H1 (cell line): ENCODE measurements around the gene WDR7. TPM values are rescaled to one million over a fixed set of nuclear protein-coding genes. Genes with fewer than 3 reads are reported as not detected.

Experiments used
- CTCF ChIA-PET: fragments of 300-600 bp; sonication (Branson Sonifier 250); formaldehyde crosslinking; loops from one replicate; lab custom pipeline; 2021; ENCODE audit not compliant: partially characterized antibody; lab: Charles Lee
- POLR2A ChIA-PET: fragments of 300-600 bp; sonication (Branson Sonifier 250); formaldehyde crosslinking; loops from one replicate; lab custom pipeline; 2021; ENCODE audit warnings: inconsistent platforms; ENCODE audit not compliant: partially characterized antibody; lab: Charles Lee
- DNase-seq, 2 experiments: peaks; one replicate each; pipeline versions ENCODE4 v3.0.0 to v3.0.0-alpha.2; 2010 to 2022; ENCODE audit warnings: low spot score in 2 of 2, low read depth in 1 of 2, mixed read lengths in 1 of 2
- FAIRE-seq: peaks from 2 replicates; lab custom pipeline; 2011; peaks lifted over from hg19 to GRCh38; lab: Jason Lieb, UNC
- H2AFZ ChIP-seq: 2 replicates; pipeline ENCODE4 v1.8.1; 2012; ENCODE audit warnings: low read length, inconsistent platforms
- H2AK5ac ChIP-seq: 2 replicates; pipeline ENCODE4 v1.6.1; 2013; ENCODE audit warnings: low read depth, low read length
- H2BK120ac ChIP-seq: replicated peaks from 2 replicates; pipeline ENCODE3; 2013; ENCODE audit warnings: low read depth, low read length, inconsistent platforms
- H2BK12ac ChIP-seq: 2 replicates; pipeline ENCODE4 v1.6.1; 2013; ENCODE audit warnings: low read depth, low read length
- H2BK15ac ChIP-seq: 2 replicates; pipeline ENCODE4 v1.6.1; 2013; ENCODE audit warnings: low read length
- H2BK20ac ChIP-seq: 2 replicates; pipeline ENCODE4 v1.6.1; 2013; ENCODE audit warnings: low read length
- H2BK5ac ChIP-seq: 2 replicates; pipeline ENCODE4 v1.6.1; 2013; ENCODE audit warnings: low read depth, low read length
- H3K14ac ChIP-seq: 2 replicates; pipeline ENCODE4 v1.6.1; 2013; ENCODE audit warnings: inconsistent platforms; ENCODE audit not compliant: insufficient read length
- H3K18ac ChIP-seq: 2 replicates; pipeline ENCODE4 v1.6.1; 2013; ENCODE audit warnings: low read length; ENCODE audit errors: extremely low read depth
- H3K23ac ChIP-seq: 2 replicates; pipeline ENCODE4 v1.6.1; 2013; ENCODE audit warnings: inconsistent platforms; ENCODE audit not compliant: insufficient read length
- H3K23me2 ChIP-seq: 2 replicates; pipeline ENCODE4 v1.6.1; 2013; ENCODE audit warnings: low read depth, low read length
- H3K27ac ChIP-seq: 2 replicates; pipeline ENCODE4 v1.6.1; 2011; ENCODE audit warnings: low read depth, low read length, inconsistent platforms
- H3K27me3 ChIP-seq, 4 experiments: replicated peaks in 1 of 4; 1 replicate in 1 of 4; 2 replicates in 3 of 4; pipeline versions ENCODE4 v1.6.1 to v1.8.1; 2011 to 2013; ENCODE audit warnings: low read length in 3 of 4, mild to moderate bottlenecking in 3 of 4, inconsistent platforms in 2 of 4, mixed read lengths in 2 of 4, moderate library complexity in 1 of 4; ENCODE audit not compliant: control insufficient read depth in 3 of 4, insufficient read depth in 3 of 4; ENCODE audit errors: extremely low read depth in 1 of 4
- H3K36me3 ChIP-seq, 4 experiments: 2 replicates each; pipeline versions ENCODE4 v1.6.1 to v1.8.1; 2011 to 2013; ENCODE audit warnings: mild to moderate bottlenecking in 4 of 4, low read length in 3 of 4, moderate library complexity in 2 of 4, control low read depth in 1 of 4, inconsistent platforms in 1 of 4; ENCODE audit not compliant: insufficient read depth in 4 of 4, control insufficient read depth in 2 of 4
- H3K4ac ChIP-seq: replicated peaks from 2 replicates; pipeline ENCODE3; 2013; ENCODE audit warnings: low read length, low read depth, mixed read lengths, inconsistent platforms; ENCODE audit not compliant: insufficient read length
- H3K4me1 ChIP-seq, 4 experiments: replicated peaks in 1 of 4; 1 replicate in 1 of 4; 2 replicates in 3 of 4; pipeline versions ENCODE4 v1.6.1 to v1.8.1; 2011 to 2013; ENCODE audit warnings: low read length in 3 of 4, inconsistent platforms in 2 of 4, mixed read lengths in 1 of 4; ENCODE audit not compliant: insufficient read depth in 4 of 4, control insufficient read depth in 3 of 4
- H3K4me2 ChIP-seq, 2 experiments: 2 replicates each; pipeline versions ENCODE4 v1.6.1 to v1.8.1; 2011 to 2013; ENCODE audit warnings: low read depth in 2 of 2, low read length in 2 of 2, control low read depth in 1 of 2, inconsistent platforms in 1 of 2, mild to moderate bottlenecking in 1 of 2; ENCODE audit not compliant: insufficient read depth in 1 of 2
- H3K4me3 ChIP-seq, 4 experiments: fragments of 200-600, 300-600 bp in 1 of 4; sonication (generic), shearing (Covaris generic), sonication (Bioruptor Twin) in 1 of 4; 2 replicates each; pipeline versions ENCODE4 v1.5.1 to v1.8.1; 2011 to 2016; ENCODE audit warnings: low read length in 4 of 4, low read depth in 3 of 4, control low read depth in 2 of 4, inconsistent platforms in 2 of 4, mild to moderate bottlenecking in 2 of 4, mixed read lengths in 1 of 4, moderate library complexity in 1 of 4; ENCODE audit not compliant: insufficient read depth in 2 of 4; ENCODE audit errors: extremely low read depth in 1 of 4
- H3K56ac ChIP-seq: replicated peaks from 2 replicates; pipeline ENCODE3; 2013; ENCODE audit warnings: low read depth, mild to moderate bottlenecking, mixed read lengths, low read length, inconsistent platforms; ENCODE audit not compliant: insufficient read length
- H3K79me1 ChIP-seq: 2 replicates; pipeline ENCODE4 v1.6.1; 2013; ENCODE audit warnings: low read depth, low read length, control low read depth
- H3K79me2 ChIP-seq, 2 experiments: 2 replicates each; pipeline versions ENCODE4 v1.6.1 to v1.8.1; 2012 to 2013; ENCODE audit warnings: low read length in 2 of 2, mild to moderate bottlenecking in 2 of 2, inconsistent platforms in 1 of 2; ENCODE audit not compliant: insufficient read depth in 2 of 2, control insufficient read depth in 1 of 2
- H3K9ac ChIP-seq, 4 experiments: replicated peaks in 1 of 4; 1 replicate in 1 of 4; 2 replicates in 3 of 4; pipeline versions ENCODE4 v1.6.1 to v1.8.1; 2011 to 2013; ENCODE audit warnings: low read depth in 3 of 4, low read length in 3 of 4, control low read depth in 2 of 4, mild to moderate bottlenecking in 2 of 4, moderate library complexity in 2 of 4, inconsistent platforms in 1 of 4; ENCODE audit errors: extremely low read depth in 1 of 4
- H3K9me3 ChIP-seq, 2 experiments: 2 replicates each; pipeline versions ENCODE4 v1.6.1 to v1.8.1; 2012 to 2013; ENCODE audit warnings: mild to moderate bottlenecking in 2 of 2, moderate library complexity in 2 of 2, control low read depth in 1 of 2, inconsistent platforms in 1 of 2, low read depth in 1 of 2, low read length in 1 of 2, mixed read lengths in 1 of 2; ENCODE audit not compliant: insufficient read depth in 2 of 2
- H4K20me1 ChIP-seq, 2 experiments: replicated peaks in 1 of 2; 2 replicates each; pipeline versions ENCODE3 to v1.8.1; 2011 to 2013; ENCODE audit warnings: inconsistent platforms in 2 of 2, low read length in 2 of 2, mild to moderate bottlenecking in 1 of 2; ENCODE audit not compliant: insufficient read depth in 2 of 2, control insufficient read depth in 1 of 2
- H4K5ac ChIP-seq: 2 replicates; pipeline ENCODE4 v1.6.1; 2013; ENCODE audit warnings: low read length, low read depth, mixed read lengths, inconsistent platforms; ENCODE audit not compliant: insufficient read length
- H4K8ac ChIP-seq: 2 replicates; pipeline ENCODE4 v1.8.0; 2013; ENCODE audit warnings: mild to moderate bottlenecking, moderate library complexity, low read length, inconsistent platforms; ENCODE audit not compliant: insufficient read depth; ENCODE audit errors: extremely low read depth
- H4K91ac ChIP-seq: replicated peaks from 2 replicates; pipeline ENCODE3; 2013; ENCODE audit warnings: low read length, mixed read lengths, inconsistent platforms; ENCODE audit not compliant: insufficient read length
- CHD1 ChIP-seq: IDR thresholded peaks from 2 replicates; pipeline ENCODE4 v1.6.1; 2012; ENCODE audit warnings: low read depth, low read length, improper control_type of control experiment
- CTCF ChIP-seq, 3 experiments: IDR thresholded peaks; 1 replicate in 2 of 3; 2 replicates in 1 of 3; pipeline versions ENCODE4 v1.5.1 to v1.6.1; 2011; ENCODE audit warnings: low read length in 3 of 3, mild to moderate bottlenecking in 3 of 3, inconsistent platforms in 2 of 3, low read depth in 1 of 3, moderate library complexity in 1 of 3; ENCODE audit not compliant: insufficient read depth in 1 of 3; ENCODE audit errors: control extremely low read depth in 1 of 3
- JUN ChIP-seq: IDR thresholded peaks from 2 replicates; pipeline ENCODE4 v1.6.1; 2011; ENCODE audit warnings: low read depth, mild to moderate bottlenecking, improper control_type of control experiment, low read length
- KDM4A ChIP-seq: IDR thresholded peaks from one replicate; pipeline ENCODE4 v1.7.1; 2012; ENCODE audit warnings: low read depth, mild to moderate bottlenecking, moderate library complexity, low read length, inconsistent platforms; ENCODE audit not compliant: severe bottlenecking
- POLR2AphosphoS5 ChIP-seq: IDR thresholded peaks from 2 replicates; pipeline ENCODE4 v1.6.1; 2011; ENCODE audit warnings: low read depth, low read length
- TCF12 ChIP-seq: IDR thresholded peaks from 2 replicates; pipeline ENCODE4 v1.6.1; 2011; ENCODE audit warnings: low read depth, mild to moderate bottlenecking, low read length
- TEAD4 ChIP-seq: IDR thresholded peaks from 2 replicates; pipeline ENCODE4 v1.6.1; 2012; ENCODE audit warnings: low read depth, low read length, inconsistent platforms, mixed read lengths
- WGBS, 2 experiments: shearing (Covaris generic) in 1 of 2; methylation state at CpG; one replicate each; pipeline versions ENCODE4 v1.1.6 to v1.1.7; 2013 to 2015; ENCODE audit warnings: low lambda C conversion rate in 2 of 2, mixed read lengths in 2 of 2, inconsistent platforms in 1 of 2, low coverage in 1 of 2, missing lambda C conversion rate in 1 of 2; ENCODE audit not compliant: insufficient replicate concordance in 2 of 2, insufficient coverage in 1 of 2, insufficient read length in 1 of 2; ENCODE audit errors: extremely low coverage in 1 of 2, missing lambda C conversion rate in 1 of 2; 5-methylcytosine and 5-hydroxymethylcytosine counted together
- polyA plus RNA-seq, 7 experiments: library from polyadenylated mRNA; depleted of rRNA in 3 of 7; stranded (reverse) in 5 of 7; unstranded in 2 of 7; fragments of >200 nt in 5 of 7; fragments of 200-250 nt in 2 of 7; gene quantifications; 1 replicate in 5 of 7; 2 replicates in 1 of 7; 4 replicates in 1 of 7; pipeline versions ENCODE4 v1.2.1 to v1.2.3, GENCODE V29; 2011 to 2013; ENCODE audit warnings: missing spikeins in 2 of 7, mixed read lengths in 2 of 7
- total RNA-seq: library from RNA; stranded (reverse); fragmentation: NEBNext Ultra II Directional; extraction: Animal tissue kit (Norgen Biotek cat#: 25700); gene quantifications from 2 replicates; pipeline ENCODE4 v1.2.1, GENCODE V29; 2021

WDR7 gene
- total and polyA plus RNA-seq, 2 of the 8 experiments (the other 6 are each of a cell fraction or from before 2014, with no cell fraction given), result 5.5 to 15.2 TPM

GRCh38 chr18:57062178-57062577 lies 411.0 kb downstream of the WDR7 start:
- Histone ChIP-seq H2BK20ac (0 out of 2 replicates have a peak overlapping the region, but pooled peaks have one; percentile 13), H3K36me3 (no peaks in the 10 kb centered on the region), H4K8ac (no peak overlapping the region; the same call in 1 of the 2 replicates), H3K4ac (no peak overlapping the region), H3K79me2 (no peaks in the 10 kb centered on the region), H4K91ac (no peak overlapping the region), H4K5ac (no peak overlapping the region), H3K79me1 (no peaks in the 10 kb centered on the region), H3K4me1 (peaks cover 0 to 10% (median 0%) of the 10 kb centered on the region in 4 experiments; a peak in 2 of 7 replicates), H2BK5ac (no peak overlapping the region), H3K9ac (no peak overlapping the region), H3K23ac (no peak overlapping the region), H2BK15ac (no peak overlapping the region), H3K56ac (no peak overlapping the region), H3K14ac (no peak overlapping the region), H3K18ac (no peak overlapping the region; the same call in 1 of the 2 replicates), H4K20me1 (no peaks in the 10 kb centered on the region), H3K27ac (no peak overlapping the region), H3K27me3 (no peaks in the 10 kb centered on the region), H2AFZ (no peak overlapping the region), H3K9me3 (no peaks in the 10 kb centered on the region), H3K4me3 (no peak overlapping the region), H2BK12ac (no peak overlapping the region), H3K4me2 (no peak overlapping the region), H2AK5ac (no peak overlapping the region), H2BK120ac (no peak overlapping the region), H3K23me2 (no peaks in the 10 kb centered on the region)
- POLR2A ChIA-PET, result no interaction called here
- CTCF ChIA-PET, result no interaction called here
- TF ChIP-seq CHD1 (no peak), JUN (no peak), TEAD4 (no peak), TCF12 (no peak), CTCF (IDR thresholded peaks at IDR 0.05; ENCODE audit: control extremely low read depth in 1 of 3, insufficient read depth in 1 of 3, low read depth in 1 of 3, low read length in 3 of 3) (no peak), KDM4A (no peak), POLR2AphosphoS5 (no peak)
- WGBS, 2 experiments, result 95% methylated on average over 4 of the region's 4 CpGs; no CpG with 5 or more reads in 1 of the 2 experiments
- FAIRE-seq (no peak), DNase-seq (no peak)
